Endothelial cell of umbilical vein (primary cell): Measurements from ENCODE around the gene SLC9A3. TPM values are rescaled to one million over a fixed set of nuclear protein-coding genes. Genes with fewer than 3 reads are reported as not detected.

ENCODE experiments used
- BruUV-seq: library from RNA; stranded (reverse); fragments of 400-500 nt; replicated peaks from 2 replicates; lab custom pipeline; 2021; lab: Mats Ljungman, UMichigan
- CTCF ChIA-PET: fragments of 300-600, 350-600 bp; sonication (Branson Sonifier 250); formaldehyde crosslinking; loops from one replicate; lab custom pipeline; 2021; ENCODE audit warnings: antibody characterized with exemption, inconsistent platforms; lab: Charles Lee
- POLR2A ChIA-PET: fragments of 300-600, 350-600 bp; sonication (Branson Sonifier 250); formaldehyde crosslinking; loops from one replicate; lab custom pipeline; 2021; ENCODE audit warnings: antibody characterized with exemption, inconsistent platforms; lab: Charles Lee
- DNase-seq: peaks from one replicate; pipeline ENCODE4 v3.0.0-alpha.2; 2011; ENCODE audit warnings: low read depth, low spot score
- FAIRE-seq: peaks from 2 replicates; lab custom pipeline; 2011; peaks lifted over from hg19 to GRCh38; lab: Jason Lieb, UNC
- H2AFZ ChIP-seq: 2 replicates; pipeline ENCODE4 v1.6.0; 2012; ENCODE audit warnings: low read depth, low read length, control low read depth, inconsistent platforms
- H3K27ac ChIP-seq: 2 replicates; pipeline ENCODE4 v1.5.1; 2011; ENCODE audit warnings: low read depth, mild to moderate bottlenecking, control low read depth, low read length, moderate library complexity; ENCODE audit not compliant: insufficient read depth
- H3K27me3 ChIP-seq, 2 experiments: 2 replicates each; pipeline versions ENCODE4 v1.6.0 to v1.6.1; 2011; ENCODE audit warnings: low read length in 2 of 2, mixed read lengths in 1 of 2; ENCODE audit not compliant: control insufficient read depth in 2 of 2, insufficient read depth in 2 of 2
- H3K36me3 ChIP-seq, 2 experiments: 2 replicates in 1 of 2; 3 replicates in 1 of 2; pipeline ENCODE4 v1.5.1; 2011; ENCODE audit warnings: low read length in 2 of 2, mild to moderate bottlenecking in 1 of 2, moderate library complexity in 1 of 2; ENCODE audit not compliant: control insufficient read depth in 2 of 2, insufficient read depth in 2 of 2; ENCODE audit errors: extremely low read depth in 1 of 2
- H3K4me1 ChIP-seq: 3 replicates; pipeline ENCODE4 v1.5.1; 2011; ENCODE audit warnings: mild to moderate bottlenecking, low read length; ENCODE audit not compliant: control insufficient read depth, insufficient read depth; ENCODE audit errors: extremely low read depth
- H3K4me2 ChIP-seq: 2 replicates; pipeline ENCODE4 v1.6.1; 2011; ENCODE audit warnings: low read length, control low read depth, mixed read lengths; ENCODE audit not compliant: insufficient read depth
- H3K4me3 ChIP-seq, 3 experiments: fragments of 200-600 bp in 1 of 3; sonication (generic), shearing (Covaris generic) in 1 of 3; replicated peaks in 1 of 3; 2 replicates each; pipeline ENCODE4 v1.5.1; 2011 to 2016; ENCODE audit warnings: control low read depth in 3 of 3, low read length in 3 of 3, mild to moderate bottlenecking in 2 of 3, inconsistent platforms in 1 of 3, low read depth in 1 of 3, moderate library complexity in 1 of 3; ENCODE audit not compliant: insufficient read depth in 1 of 3
- H3K79me2 ChIP-seq: 2 replicates; pipeline ENCODE4 v1.6.0; 2012; ENCODE audit warnings: low read length, inconsistent platforms; ENCODE audit not compliant: control insufficient read depth, insufficient read depth
- H3K9ac ChIP-seq: replicated peaks from 2 replicates; pipeline ENCODE3; 2011; ENCODE audit warnings: low read length, control low read depth; ENCODE audit not compliant: insufficient read depth; ENCODE audit errors: extremely low read depth
- H3K9me1 ChIP-seq: replicated peaks from 3 replicates; pipeline ENCODE4 v1.6.0; 2011; ENCODE audit warnings: mild to moderate bottlenecking, low read length; ENCODE audit not compliant: control insufficient read depth, insufficient read depth; ENCODE audit errors: extremely low read depth
- H3K9me3 ChIP-seq: replicated peaks from 2 replicates; pipeline ENCODE4 v1.5.1; 2012; ENCODE audit warnings: low read length, inconsistent platforms; ENCODE audit not compliant: control insufficient read depth, insufficient read depth
- H4K20me1 ChIP-seq: replicated peaks from 2 replicates; pipeline ENCODE3; 2011; ENCODE audit warnings: mild to moderate bottlenecking, low read length; ENCODE audit not compliant: control insufficient read depth, insufficient read depth; ENCODE audit errors: extremely low read depth
- CTCF ChIP-seq, 2 donors: IDR thresholded peaks; 1 replicate in 1 of 2; 2 replicates in 1 of 2; pipeline ENCODE4 v1.5.1; 2011; ENCODE audit warnings: low read length in 2 of 2, mild to moderate bottlenecking in 2 of 2, moderate library complexity in 2 of 2, control low read depth in 1 of 2, inconsistent platforms in 1 of 2, low read depth in 1 of 2; ENCODE audit not compliant: insufficient read depth in 1 of 2; ENCODE audit errors: extremely low read depth in 1 of 2
- EZH2 ChIP-seq: IDR thresholded peaks from 2 replicates; pipeline ENCODE4 v1.6.1; 2012; ENCODE audit warnings: borderline replicate concordance, low read depth, mild to moderate bottlenecking, moderate library complexity, low read length, inconsistent platforms; ENCODE audit not compliant: severe bottlenecking
- FOS ChIP-seq: IDR thresholded peaks from 2 replicates; pipeline ENCODE4 v1.6.1; 2011; ENCODE audit warnings: mild to moderate bottlenecking, low read length, moderate library complexity, borderline replicate concordance; ENCODE audit not compliant: insufficient read depth
- GATA2 ChIP-seq: IDR thresholded peaks from 2 replicates; pipeline ENCODE4 v1.7.0; 2011; ENCODE audit warnings: low read depth, mild to moderate bottlenecking, moderate library complexity, mixed read lengths, low read length; ENCODE audit not compliant: insufficient read length, insufficient read depth
- JUN ChIP-seq: IDR thresholded peaks from 2 replicates; pipeline ENCODE4 v1.6.1; 2011; ENCODE audit warnings: borderline replicate concordance, low read depth; ENCODE audit not compliant: insufficient read length, insufficient read depth
- MAX ChIP-seq: IDR thresholded peaks from 2 replicates; pipeline ENCODE4 v1.6.1; 2011; ENCODE audit not compliant: insufficient read depth, insufficient read length
- MYC ChIP-seq: IDR thresholded peaks from one replicate; pipeline ENCODE4 v1.6.1; 2011; ENCODE audit warnings: mild to moderate bottlenecking, low read depth, low read length
- POLR2A ChIP-seq: IDR thresholded peaks from 2 replicates; pipeline ENCODE4 v1.6.1; 2012; ENCODE audit warnings: low read depth, mild to moderate bottlenecking, control low read depth, low read length
- POLR2AphosphoS5 ChIP-seq: IDR thresholded peaks from 2 replicates; pipeline ENCODE4 v1.6.1; 2012; ENCODE audit warnings: low read depth, mild to moderate bottlenecking, control low read depth, low read length, moderate library complexity; ENCODE audit not compliant: insufficient read depth
- dilution Hi-C: fragments of 300-500 bp; cut with MboI; formaldehyde crosslinking; loops from one replicate; pipeline ENCODE4 v1.15.0; 2019; ENCODE audit warnings: low sequenced_read_pairs; ENCODE audit not compliant: extremely low pct_ligation_motif_present
- intact Hi-C: fragments of 100-400 bp; cut with micrococcal nuclease; formaldehyde crosslinking; loops from one replicate; pipeline ENCODE4 v1.10.0; 2022
- polyA plus RNA-seq, 4 experiments: library from polyadenylated mRNA; depleted of rRNA in 3 of 4; stranded (reverse) in 3 of 4; unstranded in 1 of 4; fragments of >200 nt; gene quantifications; 2 replicates each; pipeline versions ENCODE4 v1.2.1 to v1.2.3, GENCODE V29; 2011 to 2012; ENCODE audit warnings: missing spikeins in 1 of 4
- total RNA-seq: library from RNA; stranded (reverse); gene quantifications from 2 replicates; pipeline ENCODE4 v1.2.3, GENCODE V29; 2021

SLC9A3 gene
- total and polyA plus RNA-seq, 2 donors (not counting 3 experiments of a cell fraction or from before 2014, with no cell fraction given): 0.79 to 0.82 TPM

- intact Hi-C loops (no loop called here), dilution Hi-C loops (no loop called here)
- H3K36me3 ChIP-seq: peaks cover 5 to 33% of the 10 kb centered on the region in 2 experiments
- CTCF ChIA-PET: no interaction called here
- H3K4me2 ChIP-seq: no peak overlapping the region
- no peak overlapping the region for H3K27ac ChIP-seq
- H3K9ac ChIP-seq: no peak overlapping the region
- H3K9me3 ChIP-seq: no peaks in the 10 kb centered on the region
- TF ChIP-seq MYC (no peak), EZH2 (no peak), GATA2 (no peak), FOS (no peak), POLR2A (no peak), POLR2AphosphoS5 (no peak), JUN (no peak), CTCF (IDR thresholded peaks at IDR 0.05; ENCODE audit: extremely low read depth in 1 of 2, insufficient read depth in 1 of 2, low read depth in 1 of 2, low read length in 2 of 2) (no peak), MAX (no peak)
- POLR2A ChIA-PET: no interaction called here
- H4K20me1 ChIP-seq: no peaks in the 10 kb centered on the region
- BruUV-seq: no TSS peak
- FAIRE-seq (no peak), DNase-seq (no peak)
- no peaks in the 10 kb centered on the region for H3K27me3 ChIP-seq
- H3K4me3 ChIP-seq: no peak overlapping the region
- no peaks in the 10 kb centered on the region for H3K9me1 ChIP-seq
- H3K4me1 ChIP-seq: no peaks in the 10 kb centered on the region
- no peak overlapping the region for H2AFZ ChIP-seq
- no peaks in the 10 kb centered on the region for H3K79me2 ChIP-seq
Measured at GRCh38 chr5:464446-464842, 59.8 kb downstream of the SLC9A3 start.
